Measurements from ENCODE around the gene KLF16.

KLF16 gene

DNA sequence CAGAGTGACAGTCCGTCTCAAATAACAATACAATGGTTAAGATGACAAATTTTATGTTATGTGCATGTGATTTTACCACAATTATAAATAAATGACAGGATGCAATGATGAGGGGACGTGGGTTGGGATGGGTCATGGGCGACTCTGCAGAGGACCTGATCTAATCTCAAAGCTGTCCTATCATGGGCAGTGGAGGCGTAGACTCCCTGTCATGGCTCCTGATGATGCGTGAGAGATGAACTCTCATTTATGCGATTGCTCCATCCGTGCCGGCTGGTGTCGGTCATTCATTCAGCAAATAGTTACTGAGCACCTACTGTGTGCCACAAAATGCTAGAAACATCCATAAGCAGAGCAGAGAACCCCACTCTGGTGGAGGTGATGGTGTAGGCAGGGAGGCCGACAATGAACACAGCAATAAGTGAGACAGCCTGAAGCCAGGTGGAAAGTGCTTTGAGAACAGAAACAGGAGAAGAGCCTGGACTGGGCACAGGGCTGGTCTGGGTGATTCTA is 13.4 kb downstream of the KLF16 start:
- no peak for DNase-seq (ENCODE audit: low read depth)
- TF ChIP-seq, protein P1, sequence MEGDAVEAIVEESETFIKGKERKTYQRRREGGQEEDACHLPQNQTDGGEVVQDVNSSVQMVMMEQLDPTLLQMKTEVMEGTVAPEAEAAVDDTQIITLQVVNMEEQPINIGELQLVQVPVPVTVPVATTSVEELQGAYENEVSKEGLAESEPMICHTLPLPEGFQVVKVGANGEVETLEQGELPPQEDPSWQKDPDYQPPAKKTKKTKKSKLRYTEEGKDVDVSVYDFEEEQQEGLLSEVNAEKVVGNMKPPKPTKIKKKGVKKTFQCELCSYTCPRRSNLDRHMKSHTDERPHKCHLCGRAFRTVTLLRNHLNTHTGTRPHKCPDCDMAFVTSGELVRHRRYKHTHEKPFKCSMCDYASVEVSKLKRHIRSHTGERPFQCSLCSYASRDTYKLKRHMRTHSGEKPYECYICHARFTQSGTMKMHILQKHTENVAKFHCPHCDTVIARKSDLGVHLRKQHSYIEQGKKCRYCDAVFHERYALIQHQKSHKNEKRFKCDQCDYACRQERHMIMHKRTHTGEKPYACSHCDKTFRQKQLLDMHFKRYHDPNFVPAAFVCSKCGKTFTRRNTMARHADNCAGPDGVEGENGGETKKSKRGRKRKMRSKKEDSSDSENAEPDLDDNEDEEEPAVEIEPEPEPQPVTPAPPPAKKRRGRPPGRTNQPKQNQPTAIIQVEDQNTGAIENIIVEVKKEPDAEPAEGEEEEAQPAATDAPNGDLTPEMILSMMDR (IDR thresholded peaks at IDR 0.05; ENCODE audit: control insufficient read depth, insufficient read depth, low read depth, low read length, missing control alignments) = no peak
- H3K4me3 ChIP-seq (ENCODE audit: control insufficient read depth, low read depth, low read length) = no peak overlapping the region

DNA sequence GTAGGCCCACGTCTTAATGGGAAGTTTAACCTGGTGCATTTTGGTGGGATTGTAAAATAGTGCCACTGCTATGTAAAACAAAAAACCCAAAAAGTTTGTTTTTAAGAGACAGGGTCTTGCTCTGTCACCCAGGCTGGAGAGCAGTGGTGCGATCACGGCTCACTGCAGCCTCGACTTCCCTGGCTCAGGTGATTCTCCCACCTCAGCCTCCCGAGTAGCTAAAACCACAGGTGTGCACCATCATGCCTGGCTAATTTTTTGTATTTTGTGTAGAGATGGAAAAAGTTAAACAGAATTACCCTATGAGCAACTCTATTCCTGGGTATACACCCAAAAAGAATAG is 14.3 kb downstream of the KLF16 start:
- TF ChIP-seq, protein P1 (IDR thresholded peaks at IDR 0.05; ENCODE audit: control insufficient read depth, insufficient read depth, low read depth, low read length, missing control alignments) = no peak
- DNase-seq (ENCODE audit: low read depth) = no peak
- H3K4me3 ChIP-seq (ENCODE audit: control insufficient read depth, low read depth, low read length) = no peak overlapping the region

DNA sequence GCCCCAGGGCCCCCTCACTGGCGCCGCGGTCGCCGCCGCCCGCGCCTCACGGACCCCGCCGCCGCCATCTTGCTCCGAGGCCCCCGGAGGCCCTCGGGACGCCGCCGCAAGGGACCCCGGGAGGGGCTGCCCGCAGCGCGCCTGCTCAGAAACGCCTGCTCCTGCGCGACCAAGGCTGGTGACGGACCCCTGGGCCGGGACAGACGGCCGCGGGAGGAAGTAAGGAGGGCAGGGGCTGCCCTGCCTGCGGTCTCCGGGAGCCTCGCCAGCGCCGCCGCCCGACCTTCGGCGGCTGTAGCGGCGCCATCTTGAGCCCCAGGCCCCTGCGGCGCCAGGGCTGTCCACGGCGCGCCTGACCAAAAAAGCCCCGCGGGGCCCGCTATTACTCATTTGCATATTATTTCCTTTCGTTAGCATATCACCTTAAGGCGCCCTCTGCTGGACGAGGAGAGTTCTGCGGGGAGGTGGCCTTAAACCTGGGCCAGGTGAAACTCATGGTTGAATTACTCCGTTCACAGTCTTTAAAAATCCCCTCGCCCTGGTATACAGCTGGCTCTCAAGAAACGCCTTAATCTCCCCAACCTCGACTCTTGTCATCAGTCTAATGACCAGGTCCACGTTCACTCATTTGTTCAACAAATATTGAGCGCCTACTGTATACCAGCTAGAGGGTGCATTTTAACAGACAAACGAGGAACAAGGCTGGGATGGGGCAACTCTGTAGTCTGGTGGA is 14.8 kb downstream of the KLF16 start, which contains the start of gene REXO1:
Gene REXO1, minus strand, starts transcription at position 85 of the 733 bp plus-strand sequence. CDS start 125 bp downstream, outside the sequence.
- TF ChIP-seq, protein P1 (IDR thresholded peaks at IDR 0.05; ENCODE audit: control insufficient read depth, insufficient read depth, low read depth, low read length, missing control alignments) = peak; percentile 86
- peak within 1 kb of the TSS; percentile 97 for H3K4me3 ChIP-seq (ENCODE audit: control insufficient read depth, low read depth, low read length)
- peak; percentile 66 for DNase-seq (ENCODE audit: low read depth)

DNA sequence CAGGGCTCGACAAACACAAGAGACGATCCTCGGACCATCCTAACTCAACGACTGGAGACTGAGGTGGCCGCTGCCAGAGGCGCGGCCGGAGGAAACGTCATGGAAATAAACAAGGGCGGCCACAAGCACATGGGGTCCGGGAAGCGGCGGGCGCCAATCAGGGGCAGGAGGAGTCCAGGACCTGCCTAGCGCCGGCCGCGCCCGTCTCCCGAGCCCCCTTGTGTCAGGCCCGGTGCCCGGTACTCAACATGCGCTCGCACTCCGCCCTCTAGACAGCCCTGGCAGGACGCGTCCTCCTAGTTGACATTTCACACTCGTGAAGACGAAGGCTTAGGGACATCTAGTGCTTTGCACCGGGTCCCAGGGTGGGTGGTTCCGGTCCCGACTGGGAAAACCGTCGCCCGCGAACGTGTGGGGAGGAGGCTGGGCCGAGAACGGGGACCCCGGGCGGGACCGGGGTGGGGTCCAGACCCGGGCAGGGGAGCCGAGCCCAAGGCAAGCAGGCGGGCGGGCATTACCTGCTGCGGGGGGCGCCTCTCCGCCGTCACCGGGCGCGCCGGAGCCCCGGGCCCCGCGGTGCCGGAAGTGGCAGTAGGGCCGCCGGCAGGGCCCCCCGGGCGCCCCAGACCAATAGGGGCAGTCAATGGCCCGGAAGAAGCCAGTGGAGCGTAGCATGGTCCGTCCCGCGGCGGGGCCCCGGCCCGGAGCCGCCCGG is 15.5 kb downstream of the KLF16 start:
- peak overlapping the region; percentile 97 for H3K4me3 ChIP-seq (ENCODE audit: control insufficient read depth, low read depth, low read length)
- DNase-seq (ENCODE audit: low read depth) = no peak
- TF ChIP-seq, protein P1 (IDR thresholded peaks at IDR 0.05; ENCODE audit: control insufficient read depth, insufficient read depth, low read depth, low read length, missing control alignments) = no peak

DNA sequence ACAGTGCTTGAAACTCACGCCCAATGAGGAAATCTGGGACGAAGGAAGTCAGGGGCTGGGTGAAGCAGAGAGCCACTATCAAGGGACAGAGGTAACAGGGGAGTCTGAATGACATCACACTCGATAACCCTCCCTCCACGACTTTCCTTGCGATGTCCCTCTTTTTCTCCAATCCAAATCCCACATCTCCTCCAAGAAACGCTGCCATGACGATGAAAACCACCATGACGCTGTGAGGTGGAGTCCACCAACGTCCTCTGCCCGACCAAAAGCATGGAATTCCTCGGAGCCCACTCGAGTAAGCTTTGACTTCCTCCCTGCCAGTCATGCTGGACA is 16.1 kb downstream of the KLF16 start:
- TF ChIP-seq, protein P1 (IDR thresholded peaks at IDR 0.05; ENCODE audit: control insufficient read depth, insufficient read depth, low read depth, low read length, missing control alignments) = no peak
- H3K4me3 ChIP-seq (ENCODE audit: control insufficient read depth, low read depth, low read length) = peak overlapping the region; percentile 97
- DNase-seq (ENCODE audit: low read depth) = no peak

DNA sequence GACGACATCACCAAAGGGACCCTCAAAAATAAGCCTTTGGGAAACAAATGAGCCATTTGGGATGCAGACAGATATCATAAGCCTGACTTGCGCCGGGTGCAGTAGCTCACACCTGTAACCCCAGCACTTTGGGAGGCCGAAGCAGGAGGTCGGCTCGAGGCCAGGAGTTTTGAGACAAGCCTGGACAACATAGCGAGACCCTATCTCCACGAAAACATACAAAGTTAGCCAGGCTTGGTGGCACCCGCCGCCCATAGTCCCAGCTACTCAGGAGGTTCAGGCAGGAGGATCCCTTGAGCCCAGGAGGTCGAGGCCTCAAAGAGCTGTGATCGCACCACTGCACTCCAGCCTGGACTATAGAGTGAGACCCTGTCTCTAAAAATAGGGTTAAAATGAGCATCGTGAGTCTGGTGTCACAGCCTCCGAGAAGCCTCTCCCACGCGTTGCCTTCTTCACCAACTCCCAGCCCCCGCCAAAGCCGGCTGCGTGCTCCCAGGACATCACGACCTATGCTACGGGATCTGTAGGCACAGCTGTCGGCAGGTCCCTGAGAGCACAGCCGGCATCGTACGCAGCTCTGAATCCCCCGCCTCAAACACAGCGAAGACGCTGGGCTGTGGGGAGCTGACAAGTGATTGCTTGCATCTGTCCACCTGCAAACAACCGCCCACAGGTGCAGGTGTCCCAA is 16.7 kb downstream of the KLF16 start:
- TF ChIP-seq, protein P1 (IDR thresholded peaks at IDR 0.05; ENCODE audit: control insufficient read depth, insufficient read depth, low read depth, low read length, missing control alignments) = no peak
- peak overlapping the region; percentile 97 for H3K4me3 ChIP-seq (ENCODE audit: control insufficient read depth, low read depth, low read length)

More for the DNA sequence above, 16.7 kb downstream of the KLF16 start:
- DNase-seq (ENCODE audit: low read depth) = no peak
